AG04450 (cell line): ENCODE data around the gene NSMCE1. TPM values are rescaled to one million over a fixed set of nuclear protein-coding genes. Genes with fewer than 3 reads are reported as not detected.

Experiments used
- CTCF ChIA-PET: fragments of 300-600, 350-600 bp; formaldehyde crosslinking; extraction: SDS; loops from one replicate; lab custom pipeline; 2022; ENCODE audit warnings: antibody characterized with exemption, inconsistent platforms; lab: Charles Lee
- POLR2A ChIA-PET: fragments of 350-600 bp; formaldehyde crosslinking; extraction: SDS; loops from one replicate; lab custom pipeline; 2021; ENCODE audit warnings: antibody characterized with exemption, inconsistent platforms; lab: Yijun Ruan, JAX
- DNase-seq: peaks from one replicate; pipeline ENCODE4 v3.0.0-alpha.2; 2011; ENCODE audit warnings: low read depth, low spot score
- H3K27ac ChIP-seq: one replicate; pipeline ENCODE4 v1.5.1; 2012; ENCODE audit warnings: low read depth, low read length, control low read depth
- H3K27me3 ChIP-seq: one replicate; pipeline ENCODE4 v1.6.0; 2012; ENCODE audit warnings: low read length; ENCODE audit not compliant: control insufficient read depth, insufficient read depth
- H3K4me3 ChIP-seq: 2 replicates; pipeline ENCODE4 v1.5.1; 2011; ENCODE audit warnings: mild to moderate bottlenecking, low read depth, low read length, control low read depth
- H3K9me3 ChIP-seq: 2 replicates; pipeline ENCODE4 v1.5.1; 2012; ENCODE audit warnings: low read length; ENCODE audit not compliant: control insufficient read depth, insufficient read depth
- polyA plus RNA-seq: library from polyadenylated mRNA; depleted of rRNA; stranded (reverse); fragments of >200 nt; gene quantifications from 2 replicates; pipeline ENCODE4 v1.2.3, GENCODE V29; 2011
- TF ChIP-seq, protein P1 (sequence below): IDR thresholded peaks from 2 replicates; pipeline ENCODE4 v1.5.1; 2011; ENCODE audit warnings: low read depth, low read length, control low read depth, inconsistent platforms

NSMCE1 gene
- polyA plus RNA-seq, 1 experiment, result 35.4 TPM

DNA sequence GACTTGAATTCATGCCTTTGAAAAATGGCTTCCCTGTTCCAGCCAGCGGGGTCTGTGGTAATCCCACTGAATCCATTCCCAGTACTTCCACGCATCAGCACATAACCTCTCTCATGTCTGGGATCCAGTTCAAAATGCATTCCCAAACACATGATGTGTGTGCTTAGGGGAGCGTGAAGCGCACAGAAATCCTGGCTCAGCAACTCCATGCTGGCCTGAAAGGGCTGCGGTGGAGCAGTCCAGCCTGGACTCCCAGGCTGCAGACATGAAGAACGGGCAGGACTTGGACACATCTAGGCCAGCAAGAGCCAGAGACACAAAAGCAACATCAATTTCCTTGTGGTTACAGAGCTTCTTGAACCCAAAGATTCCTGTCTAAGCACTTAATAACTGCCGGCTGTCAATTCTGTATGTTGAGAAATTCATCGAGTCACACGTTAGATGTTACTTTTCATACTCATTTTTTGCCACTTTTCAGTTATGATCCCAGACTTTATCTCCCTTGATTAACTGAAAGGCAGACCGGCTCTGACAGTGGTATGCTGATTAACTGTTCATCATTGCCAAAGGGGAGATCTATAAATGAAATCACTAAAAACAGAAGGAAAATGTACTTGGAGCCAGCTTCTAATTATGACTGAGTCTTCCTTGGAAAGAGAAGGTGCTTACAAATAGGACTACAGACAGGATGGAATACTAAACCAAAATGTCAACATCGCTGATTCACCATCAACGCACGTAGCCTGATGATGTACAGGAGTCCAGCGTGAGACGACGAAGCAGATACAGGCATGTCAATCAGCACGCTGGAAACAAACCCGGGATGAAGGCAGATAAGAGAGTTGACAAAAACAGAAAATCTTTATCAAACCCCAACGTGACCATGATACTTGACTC lies 23.0 kb downstream of the NSMCE1 start:
- no peak for DNase-seq
- H3K4me3 ChIP-seq, result peak overlapping the region; percentile 12; the same call in 1 of the 2 replicates
- no peaks in the 10 kb centered on the region; the same call in 1 of the 2 replicates for H3K9me3 ChIP-seq
- no peaks in the 10 kb centered on the region for H3K27me3 ChIP-seq
- H3K27ac ChIP-seq, result peak overlapping the region; percentile 91
- TF ChIP-seq, protein P1, sequence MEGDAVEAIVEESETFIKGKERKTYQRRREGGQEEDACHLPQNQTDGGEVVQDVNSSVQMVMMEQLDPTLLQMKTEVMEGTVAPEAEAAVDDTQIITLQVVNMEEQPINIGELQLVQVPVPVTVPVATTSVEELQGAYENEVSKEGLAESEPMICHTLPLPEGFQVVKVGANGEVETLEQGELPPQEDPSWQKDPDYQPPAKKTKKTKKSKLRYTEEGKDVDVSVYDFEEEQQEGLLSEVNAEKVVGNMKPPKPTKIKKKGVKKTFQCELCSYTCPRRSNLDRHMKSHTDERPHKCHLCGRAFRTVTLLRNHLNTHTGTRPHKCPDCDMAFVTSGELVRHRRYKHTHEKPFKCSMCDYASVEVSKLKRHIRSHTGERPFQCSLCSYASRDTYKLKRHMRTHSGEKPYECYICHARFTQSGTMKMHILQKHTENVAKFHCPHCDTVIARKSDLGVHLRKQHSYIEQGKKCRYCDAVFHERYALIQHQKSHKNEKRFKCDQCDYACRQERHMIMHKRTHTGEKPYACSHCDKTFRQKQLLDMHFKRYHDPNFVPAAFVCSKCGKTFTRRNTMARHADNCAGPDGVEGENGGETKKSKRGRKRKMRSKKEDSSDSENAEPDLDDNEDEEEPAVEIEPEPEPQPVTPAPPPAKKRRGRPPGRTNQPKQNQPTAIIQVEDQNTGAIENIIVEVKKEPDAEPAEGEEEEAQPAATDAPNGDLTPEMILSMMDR, result no peak
- CTCF ChIA-PET, result interaction anchor here (1.0 to 2.1 kb wide), 3 partner anchors 10 to 135 kb away, joined by 3 to 6 read pairs (median 4); no protein-coding TSS in a partner anchor
- POLR2A ChIA-PET, result no interaction called here

DNA sequence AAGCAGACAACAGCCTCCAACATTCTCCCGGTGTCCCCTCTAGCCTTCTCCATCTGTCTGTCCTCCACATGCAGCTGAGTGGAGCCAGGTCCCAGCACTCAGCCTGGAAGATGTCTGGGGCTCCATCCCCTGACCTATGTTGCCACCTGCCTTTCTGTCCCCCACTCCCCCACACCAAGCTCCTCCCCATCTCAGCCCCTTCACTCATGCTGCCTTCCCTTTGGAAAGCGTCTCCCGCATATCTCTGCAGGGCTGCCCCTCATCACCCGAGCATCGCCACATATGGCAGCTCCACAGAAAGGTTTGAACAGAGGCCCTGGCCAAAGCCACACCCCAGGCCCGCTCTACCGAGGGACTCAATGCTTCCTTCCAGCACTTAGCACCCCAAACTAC lies 24.2 kb downstream of the NSMCE1 start:
- no peaks in the 10 kb centered on the region; the same call in 1 of the 2 replicates for H3K9me3 ChIP-seq
- TF ChIP-seq, protein P1, result no peak
- H3K27me3 ChIP-seq, result no peaks in the 10 kb centered on the region
- H3K27ac ChIP-seq, result peak overlapping the region; percentile 96
- ChIA-PET POLR2A (interaction anchor here (0.7 to 3.8 kb wide), 2 partner anchors 20 to 72 kb away, joined by 3 to 18 read pairs; no protein-coding TSS in a partner anchor), CTCF (interaction anchor here (1.0 to 2.1 kb wide), 5 partner anchors 9 to 134 kb away, joined by 3 to 8 read pairs (median 4); no protein-coding TSS in a partner anchor)
- no peak for DNase-seq
- no peak overlapping the region for H3K4me3 ChIP-seq

- ChIA-PET CTCF (interaction anchor here (1.5 to 2.1 kb wide), 3 partner anchors 9 to 124 kb away, joined by 4 to 8 read pairs (median 6); no protein-coding TSS in a partner anchor), POLR2A (interaction anchor here (0.7 to 3.8 kb wide), 6 partner anchors 9 to 73 kb away, joined by 3 to 18 read pairs (median 8); partner anchors contain the start of gene KDM8)
- H3K4me3 ChIP-seq, result no peak overlapping the region
- no peaks in the 10 kb centered on the region for H3K27me3 ChIP-seq
- DNase-seq, result no peak
- no peaks in the 10 kb centered on the region; the same call in 1 of the 2 replicates for H3K9me3 ChIP-seq
- peak overlapping the region; percentile 96 for H3K27ac ChIP-seq
- TF ChIP-seq, protein P1, result no peak
These were observed 24.7 kb downstream of the NSMCE1 start for GRCh38 chr16:27243725-27244362.

DNA sequence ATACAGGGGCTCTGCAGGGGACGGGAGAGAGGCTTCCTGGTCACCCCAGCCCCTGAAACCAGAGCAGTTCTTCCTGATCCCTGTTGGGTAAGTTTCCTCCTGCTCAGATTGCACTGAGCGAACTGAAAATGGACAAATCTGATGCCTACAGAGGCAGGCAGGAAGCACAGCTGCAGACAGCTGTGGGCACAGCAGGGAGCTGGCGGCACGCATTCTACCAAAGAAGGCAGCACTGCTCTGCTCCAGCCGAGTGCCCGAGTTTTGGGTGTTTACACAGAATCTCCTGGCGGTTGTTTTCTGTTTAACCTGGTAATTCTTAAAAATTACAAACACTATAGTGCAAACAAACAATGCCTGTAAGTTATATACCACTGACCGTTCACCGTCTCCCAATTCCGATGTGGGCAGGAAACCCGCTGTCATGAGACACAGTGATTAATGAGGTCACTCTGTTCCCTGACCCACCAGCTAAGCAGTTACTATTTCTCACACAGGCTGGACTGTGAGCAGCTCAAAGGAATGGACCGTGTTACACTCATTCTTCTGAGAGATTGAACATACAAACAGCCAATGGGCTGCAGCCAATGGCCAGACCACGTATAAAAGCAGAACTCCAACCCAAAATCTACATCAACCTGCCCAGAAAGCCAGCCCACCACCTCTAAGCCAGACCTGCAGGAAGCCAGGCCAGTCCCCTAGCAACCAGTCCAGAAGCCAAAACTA lies 25.5 kb downstream of the NSMCE1 start:
- ChIA-PET CTCF (interaction anchor here (0.7 to 2.1 kb wide), 4 partner anchors 8 to 125 kb away, joined by 3 to 8 read pairs (median 5); no protein-coding TSS in a partner anchor), POLR2A (interaction anchor here (0.8 to 3.8 kb wide), 10 partner anchors 9 to 87 kb away, joined by 3 to 18 read pairs (median 6); partner anchors contain the start of gene KDM8)
- Histone ChIP-seq H3K9me3 (no peaks in the 10 kb centered on the region; the same call in 1 of the 2 replicates), H3K27ac (peak overlapping the region; percentile 96), H3K27me3 (no peaks in the 10 kb centered on the region), H3K4me3 (peak overlapping the region; percentile 44)
- TF ChIP-seq, protein P1, result peak; percentile 35
- peak; percentile 94 for DNase-seq
